Nephron progenitor cell (in vitro differentiated cells): Measurements from ENCODE around the gene TWSG1.

Experiments
- DNase-seq: peaks from one replicate; pipeline ENCODE4 v3.0.0; 2021
- H3K27ac Mint-ChIP-seq: 2 replicates; pipeline ENCODE4 v1.8.0; 2021; ENCODE audit warnings: mild to moderate bottlenecking, moderate library complexity, mixed read lengths
- H3K27me3 Mint-ChIP-seq: 2 replicates; pipeline ENCODE4 v1.8.0; 2021; ENCODE audit warnings: mild to moderate bottlenecking, low read depth, mixed read lengths; ENCODE audit not compliant: poor library complexity
- H3K36me3 Mint-ChIP-seq: 2 replicates; pipeline ENCODE4 v1.8.0; 2021; ENCODE audit warnings: low read depth, mixed read lengths
- H3K4me1 Mint-ChIP-seq: 2 replicates; pipeline ENCODE4 v1.8.0; 2021; ENCODE audit warnings: mixed read lengths
- H3K4me3 Mint-ChIP-seq: 2 replicates; pipeline ENCODE4 v1.8.0; 2021; ENCODE audit warnings: mild to moderate bottlenecking, moderate library complexity, mixed read lengths
- H3K9me3 Mint-ChIP-seq: 2 replicates; pipeline ENCODE4 v1.8.0; 2021; ENCODE audit warnings: mild to moderate bottlenecking, moderate library complexity, mixed read lengths
- TF ChIP-seq, protein P1 (sequence below): fragments of 200-600 bp; sonication (generic); IDR thresholded peaks from 2 replicates; pipeline ENCODE4 v1.5.0; 2021; ENCODE audit warnings: antibody characterized with exemption

The TWSG1 gene

DNA sequence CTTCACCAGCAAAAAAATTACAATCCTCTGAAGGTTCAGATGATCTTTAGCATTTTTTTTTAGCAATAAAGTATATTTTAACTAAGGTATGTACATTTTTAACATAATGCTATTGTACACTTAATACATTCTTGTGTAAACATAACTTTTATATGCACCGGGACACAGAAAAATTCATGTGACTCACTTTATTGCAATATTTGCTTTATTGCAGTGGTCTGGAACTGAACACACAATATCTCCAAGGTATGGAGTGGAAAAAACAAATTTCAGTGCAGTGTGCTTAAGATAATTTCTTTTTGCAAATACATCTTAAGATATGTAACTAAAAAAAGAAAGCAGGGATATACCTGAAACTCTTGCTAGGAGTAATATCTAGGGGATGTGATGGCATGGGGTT, 5.1 kb upstream of the TWSG1 start:
- DNase-seq = no peak
- Mint-ChIP-seq H3K27me3 (no peaks in the 10 kb centered on the region), H3K27ac (no peak overlapping the region), H3K4me3 (no peak overlapping the region), H3K9me3 (peaks cover 51% of the 10 kb centered on the region), H3K4me1 (peaks cover 5% of the 10 kb centered on the region), H3K36me3 (peaks cover 27% of the 10 kb centered on the region)
- TF ChIP-seq, protein P1, sequence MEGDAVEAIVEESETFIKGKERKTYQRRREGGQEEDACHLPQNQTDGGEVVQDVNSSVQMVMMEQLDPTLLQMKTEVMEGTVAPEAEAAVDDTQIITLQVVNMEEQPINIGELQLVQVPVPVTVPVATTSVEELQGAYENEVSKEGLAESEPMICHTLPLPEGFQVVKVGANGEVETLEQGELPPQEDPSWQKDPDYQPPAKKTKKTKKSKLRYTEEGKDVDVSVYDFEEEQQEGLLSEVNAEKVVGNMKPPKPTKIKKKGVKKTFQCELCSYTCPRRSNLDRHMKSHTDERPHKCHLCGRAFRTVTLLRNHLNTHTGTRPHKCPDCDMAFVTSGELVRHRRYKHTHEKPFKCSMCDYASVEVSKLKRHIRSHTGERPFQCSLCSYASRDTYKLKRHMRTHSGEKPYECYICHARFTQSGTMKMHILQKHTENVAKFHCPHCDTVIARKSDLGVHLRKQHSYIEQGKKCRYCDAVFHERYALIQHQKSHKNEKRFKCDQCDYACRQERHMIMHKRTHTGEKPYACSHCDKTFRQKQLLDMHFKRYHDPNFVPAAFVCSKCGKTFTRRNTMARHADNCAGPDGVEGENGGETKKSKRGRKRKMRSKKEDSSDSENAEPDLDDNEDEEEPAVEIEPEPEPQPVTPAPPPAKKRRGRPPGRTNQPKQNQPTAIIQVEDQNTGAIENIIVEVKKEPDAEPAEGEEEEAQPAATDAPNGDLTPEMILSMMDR = no peak

DNA sequence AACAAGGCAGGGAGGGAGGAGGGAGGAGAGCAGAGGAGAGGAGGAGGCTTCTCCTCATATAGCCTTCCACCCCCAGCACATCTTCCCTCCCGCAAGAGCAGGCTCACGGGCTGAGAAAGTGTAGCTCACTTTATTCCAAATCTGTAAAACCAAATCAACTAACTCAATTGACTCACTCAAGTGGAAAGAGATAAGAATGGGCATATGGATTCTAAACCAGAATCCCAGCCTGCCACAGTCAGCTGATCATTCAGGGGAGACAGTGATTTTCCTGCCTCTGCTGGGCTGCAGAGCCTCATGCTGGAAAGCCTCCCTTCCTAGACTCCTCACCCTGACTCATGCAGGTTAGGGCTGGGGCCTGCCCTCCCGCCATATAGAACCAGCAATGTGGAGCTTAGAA, 4.2 kb upstream of the TWSG1 start:
- Mint-ChIP-seq H3K4me3 (no peak overlapping the region), H3K36me3 (peaks cover 27% of the 10 kb centered on the region), H3K27me3 (no peaks in the 10 kb centered on the region), H3K27ac (no peak overlapping the region), H3K4me1 (peaks cover 8% of the 10 kb centered on the region), H3K9me3 (peaks cover 51% of the 10 kb centered on the region)
- no peak for DNase-seq
- TF ChIP-seq, protein P1 = no peak

DNA sequence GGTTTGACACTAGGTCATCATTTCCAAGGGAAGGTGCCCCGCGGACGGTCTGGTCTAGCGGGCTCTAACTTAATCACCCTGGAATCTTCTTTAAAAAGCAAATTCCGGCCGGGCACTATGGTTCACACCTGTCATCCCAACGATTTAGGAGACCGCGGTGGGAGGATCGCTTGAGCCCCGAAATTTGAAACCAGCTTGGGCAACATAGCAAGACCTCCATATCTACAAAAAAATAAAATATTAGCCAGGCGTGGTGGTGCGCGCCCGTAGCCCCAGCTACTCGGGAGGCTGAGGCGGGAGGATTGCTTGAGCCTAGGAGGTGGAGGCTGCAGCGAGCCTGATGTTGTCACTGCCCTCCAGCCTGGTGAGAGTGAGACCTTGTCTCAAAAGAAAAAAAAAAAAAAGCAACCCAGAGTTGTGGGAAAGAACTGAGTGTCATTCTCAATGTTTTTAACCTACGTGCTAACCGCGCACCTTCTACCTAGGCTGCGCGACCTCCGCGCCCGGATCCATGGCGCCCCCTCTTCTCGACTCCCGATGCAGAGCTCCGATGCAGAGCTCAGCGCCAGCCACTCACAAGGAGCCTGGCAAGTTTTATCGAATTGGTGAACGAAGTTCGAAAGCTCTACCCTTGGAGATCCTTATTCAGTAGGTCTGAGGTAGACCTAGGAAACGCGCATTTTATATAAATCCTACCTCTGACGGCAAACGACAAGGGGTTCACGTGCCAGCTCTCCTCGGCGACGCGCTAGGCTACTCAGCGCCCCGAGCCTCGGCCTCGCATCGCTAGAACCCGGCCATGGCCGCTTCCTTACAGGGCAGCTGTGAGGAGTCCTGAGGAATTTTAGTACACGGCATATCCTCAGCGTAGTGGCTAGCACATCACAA, 888 bp upstream of the TWSG1 start:
- H3K4me3 Mint-ChIP-seq = peak overlapping the region; percentile 81
- H3K27ac Mint-ChIP-seq = peak overlapping the region; percentile 88
- peak; percentile 4 for DNase-seq
- peaks cover 37% of the 10 kb centered on the region for H3K9me3 Mint-ChIP-seq
- H3K4me1 Mint-ChIP-seq = peaks cover 20% of the 10 kb centered on the region
- no peaks in the 10 kb centered on the region for H3K27me3 Mint-ChIP-seq
- H3K36me3 Mint-ChIP-seq = peaks cover 43% of the 10 kb centered on the region
- TF ChIP-seq, protein P1 = no peak

DNA sequence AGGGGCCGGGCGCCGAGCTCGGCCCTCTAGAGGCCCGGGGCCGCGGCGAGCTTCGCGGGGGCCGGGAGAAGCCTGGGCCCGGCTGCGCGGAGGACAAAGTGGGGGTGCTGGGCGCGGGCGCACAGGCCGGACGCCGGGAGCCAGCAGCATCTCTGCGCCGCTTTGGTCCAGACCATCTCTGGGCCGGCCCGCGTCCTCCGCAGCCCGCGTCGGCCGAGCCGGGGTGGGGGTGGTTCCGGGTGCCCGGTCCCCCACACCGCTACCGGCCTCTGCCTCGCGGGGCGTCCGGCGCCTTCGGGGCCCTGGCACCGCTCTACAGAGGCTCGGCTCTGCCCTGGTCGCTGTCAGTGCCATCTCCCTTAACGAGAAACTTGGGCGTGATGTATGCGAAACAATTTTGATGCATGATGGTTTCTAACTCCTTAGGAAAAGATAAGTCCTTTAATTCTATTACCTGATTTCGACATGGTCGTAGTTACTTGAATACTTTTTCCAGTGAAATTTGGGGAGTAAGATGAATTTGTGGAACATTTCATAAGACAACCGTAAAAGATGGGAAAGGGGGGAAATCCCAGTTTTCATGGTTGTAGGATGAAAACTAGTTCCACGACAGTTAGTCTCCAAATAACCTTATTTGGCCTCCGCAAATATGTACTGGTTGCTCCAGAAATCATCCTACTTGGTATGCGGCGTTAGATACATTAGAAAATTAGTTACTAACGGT, 562 bp downstream of the TWSG1 start:
- no peak for DNase-seq
- Mint-ChIP-seq H3K9me3 (peaks cover 27% of the 10 kb centered on the region), H3K4me3 (peak overlapping the region; percentile 94), H3K27ac (no peak overlapping the region), H3K4me1 (peaks cover 20% of the 10 kb centered on the region), H3K27me3 (no peaks in the 10 kb centered on the region), H3K36me3 (peaks cover 47% of the 10 kb centered on the region)
- TF ChIP-seq, protein P1 = no peak

DNA sequence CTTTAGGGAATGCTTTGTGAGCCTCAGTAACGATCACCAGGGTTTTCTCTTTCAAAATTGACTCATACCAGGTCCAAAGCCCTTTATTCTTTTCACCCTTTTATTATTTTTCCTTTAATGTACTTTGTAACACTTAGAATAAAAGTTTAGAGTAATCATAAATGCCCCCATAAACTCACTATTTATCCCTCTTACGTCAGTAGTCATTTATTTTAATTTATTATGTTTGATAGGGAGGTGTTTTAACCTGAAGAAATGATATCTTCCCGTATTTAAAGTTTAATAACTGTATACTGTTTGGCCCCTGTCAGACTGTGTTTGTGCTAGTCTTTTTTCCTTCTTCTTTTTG, 1.1 kb downstream of the TWSG1 start:
- TF ChIP-seq, protein P1 = no peak
- H3K27ac Mint-ChIP-seq = no peak overlapping the region
- no peaks in the 10 kb centered on the region for H3K27me3 Mint-ChIP-seq
- peaks cover 22% of the 10 kb centered on the region for H3K9me3 Mint-ChIP-seq
- peaks cover 53% of the 10 kb centered on the region for H3K36me3 Mint-ChIP-seq
- no peak for DNase-seq
- H3K4me3 Mint-ChIP-seq = peak overlapping the region; percentile 94
- H3K4me1 Mint-ChIP-seq = peaks cover 20% of the 10 kb centered on the region
